IMR-90 (cell line): ENCODE measurements around the gene PKNOX1.

Experiments
- BHLHE40 ChIP-seq: fragments of 150-350 bp; IDR thresholded peaks from 2 replicates; pipeline ENCODE4 v1.6.1; 2016; ENCODE audit warnings: mild to moderate bottlenecking, low read depth, low read length
- POLR2A ChIP-seq: IDR thresholded peaks from 2 replicates; pipeline ENCODE4 v1.6.1; 2012; ENCODE audit warnings: mild to moderate bottlenecking, low read depth, low read length
- SMC3 ChIP-seq: fragments of 150-350 bp; IDR thresholded peaks from 2 replicates; pipeline ENCODE4 v1.6.1; 2016; ENCODE audit warnings: low read depth, mild to moderate bottlenecking, antibody characterized with exemption, low read length, moderate library complexity
- TF ChIP-seq, protein P1 (sequence below): conservative IDR thresholded peaks from 2 replicates; pipeline ENCODE4 v1.5.1; 2012; ENCODE audit warnings: mild to moderate bottlenecking, low read depth, low read length, improper control_type of control experiment

GRCh38 chr21:43034101-43034500, 59.7 kb downstream of the PKNOX1 start:
- TF ChIP-seq BHLHE40, result no peak
- TF ChIP-seq, protein P1, sequence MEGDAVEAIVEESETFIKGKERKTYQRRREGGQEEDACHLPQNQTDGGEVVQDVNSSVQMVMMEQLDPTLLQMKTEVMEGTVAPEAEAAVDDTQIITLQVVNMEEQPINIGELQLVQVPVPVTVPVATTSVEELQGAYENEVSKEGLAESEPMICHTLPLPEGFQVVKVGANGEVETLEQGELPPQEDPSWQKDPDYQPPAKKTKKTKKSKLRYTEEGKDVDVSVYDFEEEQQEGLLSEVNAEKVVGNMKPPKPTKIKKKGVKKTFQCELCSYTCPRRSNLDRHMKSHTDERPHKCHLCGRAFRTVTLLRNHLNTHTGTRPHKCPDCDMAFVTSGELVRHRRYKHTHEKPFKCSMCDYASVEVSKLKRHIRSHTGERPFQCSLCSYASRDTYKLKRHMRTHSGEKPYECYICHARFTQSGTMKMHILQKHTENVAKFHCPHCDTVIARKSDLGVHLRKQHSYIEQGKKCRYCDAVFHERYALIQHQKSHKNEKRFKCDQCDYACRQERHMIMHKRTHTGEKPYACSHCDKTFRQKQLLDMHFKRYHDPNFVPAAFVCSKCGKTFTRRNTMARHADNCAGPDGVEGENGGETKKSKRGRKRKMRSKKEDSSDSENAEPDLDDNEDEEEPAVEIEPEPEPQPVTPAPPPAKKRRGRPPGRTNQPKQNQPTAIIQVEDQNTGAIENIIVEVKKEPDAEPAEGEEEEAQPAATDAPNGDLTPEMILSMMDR, result no peak
- TF ChIP-seq POLR2A, result no peak
- no peak for TF ChIP-seq SMC3
